HEK293 (cell line): ENCODE results near the gene SYTL2.

Source experiments
- CTCF ChIA-PET: fragments of 350-600 bp; formaldehyde crosslinking; extraction: SDS; loops from one replicate; lab custom pipeline; 2021; ENCODE audit warnings: antibody characterized with exemption; lab: Yijun Ruan, JAX
- POLR2A ChIA-PET: fragments of 300-600 bp; formaldehyde crosslinking; extraction: SDS; loops from one replicate; lab custom pipeline; 2020; ENCODE audit warnings: antibody characterized with exemption, inconsistent platforms; lab: Yijun Ruan, JAX
- H3K27ac ChIP-seq: fragments of 200-500 bp; sonication (Bioruptor generic); 2 replicates; pipeline ENCODE4 v1.5.1; 2014; ENCODE audit warnings: low read depth, low read length, control low read depth, inconsistent platforms; ENCODE audit errors: extremely low read depth
- H3K36me3 ChIP-seq, 2 experiments: fragments of 200-500 bp in 1 of 2; sonication (Bioruptor generic) in 1 of 2; 1 replicate in 1 of 2; 2 replicates in 1 of 2; pipeline ENCODE4 v1.5.1; 2014 to 2017; ENCODE audit warnings: inconsistent platforms in 2 of 2, low read length in 2 of 2; ENCODE audit not compliant: control insufficient read depth in 2 of 2, insufficient read depth in 1 of 2
- H3K4me1 ChIP-seq: fragments of 200-500 bp; sonication (Bioruptor generic); 2 replicates; pipeline ENCODE4 v1.5.1; 2014; ENCODE audit warnings: mild to moderate bottlenecking, low read length, inconsistent platforms; ENCODE audit not compliant: control insufficient read depth, insufficient read depth
- H3K4me3 ChIP-seq: 2 replicates; pipeline ENCODE4 v1.5.1; 2011; ENCODE audit warnings: low read depth, mild to moderate bottlenecking, control low read depth, low read length, moderate library complexity
- H3K9me3 ChIP-seq: fragments of 200-500 bp; sonication (Bioruptor generic); 2 replicates; pipeline ENCODE4 v1.5.1; 2014; ENCODE audit warnings: low read depth, low read length, inconsistent platforms; ENCODE audit not compliant: control insufficient read depth, insufficient read depth
- HOXD13 ChIP-seq: sonication (generic); formaldehyde crosslinking; IDR thresholded peaks from 2 replicates; pipeline ENCODE4 v1.8.0; 2022; ENCODE audit warnings: missing genetic modification reagents, borderline replicate concordance
- SCRT2 ChIP-seq: fragments of 450-650 bp; formaldehyde crosslinking; IDR thresholded peaks from 2 replicates; pipeline ENCODE4 v1.5.1; 2016; ENCODE audit warnings: missing biosample characterization, missing genetic modification characterization
- ZBTB21 ChIP-seq: fragments of 450-650 bp; formaldehyde crosslinking; IDR thresholded peaks from 2 replicates; pipeline ENCODE4 v1.5.1; 2017; ENCODE audit warnings: missing biosample characterization, missing genetic modification characterization
- ZFHX2 ChIP-seq: fragments of 450-650 bp; formaldehyde crosslinking; conservative IDR thresholded peaks from 2 replicates; pipeline ENCODE4 v1.5.1; 2016; ENCODE audit warnings: missing biosample characterization, missing genetic modification characterization
- ZNF114 ChIP-seq: fragments of 450-650 bp; formaldehyde crosslinking; IDR thresholded peaks from 2 replicates; pipeline ENCODE4 v1.5.0; 2017; ENCODE audit warnings: missing biosample characterization, missing genetic modification characterization
- ZNF16 ChIP-seq: fragments of 450-650 bp; formaldehyde crosslinking; IDR thresholded peaks from 2 replicates; pipeline ENCODE4 v1.5.1; 2016; ENCODE audit warnings: low read depth, missing biosample characterization, missing genetic modification characterization
- ZNF221 ChIP-seq: fragments of 450-650 bp; formaldehyde crosslinking; IDR thresholded peaks from 2 replicates; pipeline ENCODE4 v1.5.1; 2017; ENCODE audit warnings: missing biosample characterization, missing genetic modification characterization, borderline replicate concordance
- ZNF239 ChIP-seq: fragments of 450-650 bp; formaldehyde crosslinking; IDR thresholded peaks from 2 replicates; pipeline ENCODE4 v1.5.1; 2016; ENCODE audit warnings: missing biosample characterization, missing genetic modification characterization
- ZNF248 ChIP-seq: fragments of 450-650 bp; formaldehyde crosslinking; IDR thresholded peaks from 2 replicates; pipeline ENCODE4 v1.5.1; 2017; ENCODE audit warnings: missing biosample characterization, missing genetic modification characterization
- ZNF350 ChIP-seq: fragments of 450-650 bp; formaldehyde crosslinking; IDR thresholded peaks from 2 replicates; pipeline ENCODE4 v1.5.0; 2017; ENCODE audit warnings: missing biosample characterization, mild to moderate bottlenecking, missing genetic modification characterization
- ZNF544 ChIP-seq: fragments of 450-650 bp; formaldehyde crosslinking; IDR thresholded peaks from 2 replicates; pipeline ENCODE4 v1.5.0; 2017; ENCODE audit warnings: missing biosample characterization, missing genetic modification characterization
- ZNF558 ChIP-seq: fragments of 450-650 bp; formaldehyde crosslinking; IDR thresholded peaks from 2 replicates; pipeline ENCODE4 v1.5.1; 2016; ENCODE audit warnings: missing biosample characterization, missing genetic modification characterization
- ZNF621 ChIP-seq: fragments of 450-650 bp; formaldehyde crosslinking; IDR thresholded peaks from 2 replicates; pipeline ENCODE4 v1.5.1; 2017; ENCODE audit warnings: missing biosample characterization, missing genetic modification characterization
- ZNF623 ChIP-seq: fragments of 450-650 bp; formaldehyde crosslinking; IDR thresholded peaks from 2 replicates; pipeline ENCODE4 v1.5.1; 2016; ENCODE audit warnings: missing biosample characterization, missing genetic modification characterization
- ZNF654 ChIP-seq: fragments of 450-650 bp; formaldehyde crosslinking; IDR thresholded peaks from 2 replicates; pipeline ENCODE4 v1.5.1; 2016; ENCODE audit warnings: low read depth, missing biosample characterization, missing genetic modification characterization
- ZNF768 ChIP-seq: fragments of 450-650 bp; formaldehyde crosslinking; IDR thresholded peaks from 2 replicates; pipeline ENCODE4 v1.5.1; 2018; ENCODE audit warnings: missing biosample characterization, mild to moderate bottlenecking, missing genetic modification characterization
- ZNF830 ChIP-seq: fragments of 450-650 bp; IDR thresholded peaks from 2 replicates; pipeline ENCODE4 v1.5.0; 2018; ENCODE audit warnings: missing biosample characterization, missing genetic modification characterization, low read depth, mild to moderate bottlenecking, moderate library complexity
- TF ChIP-seq, protein P1 (sequence below): fragments of 450-650 bp; formaldehyde crosslinking; IDR thresholded peaks from 2 replicates; pipeline ENCODE4 v1.5.1; 2016; ENCODE audit warnings: missing biosample characterization, missing genetic modification characterization
- TF ChIP-seq, protein P2 (sequence below): fragments of 450-650 bp; formaldehyde crosslinking; IDR thresholded peaks from 2 replicates; pipeline ENCODE4; 2016; ENCODE audit warnings: missing biosample characterization, missing genetic modification characterization
- TF ChIP-seq, protein P3 (sequence below): fragments of 450-650 bp; formaldehyde crosslinking; IDR thresholded peaks from 2 replicates; pipeline ENCODE4 v1.5.1; 2016; ENCODE audit warnings: missing biosample characterization, missing genetic modification characterization

SYTL2 gene

GRCh38 chr11:85848556-85848955, 37.6 kb upstream of the SYTL2 start:
- Histone ChIP-seq H3K4me3 (no peak overlapping the region), H3K36me3 (no peaks in the 10 kb centered on the region), H3K4me1 (no peaks in the 10 kb centered on the region), H3K9me3 (no peaks in the 10 kb centered on the region), H3K27ac (no peak overlapping the region)
- POLR2A ChIA-PET: no interaction called here
- TF ChIP-seq ZNF221 (no peak), ZNF768 (tag by site-specific recombination) (no peak), ZNF350 (tag by site-specific recombination) (no peak), ZNF16 (tag by site-specific recombination) (no peak), HOXD13 (CRISPR knock-in tag) (no peak), ZNF654 (no peak), ZNF544 (tag by site-specific recombination) (no peak), ZBTB21 (no peak), ZNF239 (tag by site-specific recombination) (no peak), ZFHX2 (tag by site-specific recombination) (no peak), ZNF623 (tag by site-specific recombination) (no peak)
- TF ChIP-seq, protein P1, sequence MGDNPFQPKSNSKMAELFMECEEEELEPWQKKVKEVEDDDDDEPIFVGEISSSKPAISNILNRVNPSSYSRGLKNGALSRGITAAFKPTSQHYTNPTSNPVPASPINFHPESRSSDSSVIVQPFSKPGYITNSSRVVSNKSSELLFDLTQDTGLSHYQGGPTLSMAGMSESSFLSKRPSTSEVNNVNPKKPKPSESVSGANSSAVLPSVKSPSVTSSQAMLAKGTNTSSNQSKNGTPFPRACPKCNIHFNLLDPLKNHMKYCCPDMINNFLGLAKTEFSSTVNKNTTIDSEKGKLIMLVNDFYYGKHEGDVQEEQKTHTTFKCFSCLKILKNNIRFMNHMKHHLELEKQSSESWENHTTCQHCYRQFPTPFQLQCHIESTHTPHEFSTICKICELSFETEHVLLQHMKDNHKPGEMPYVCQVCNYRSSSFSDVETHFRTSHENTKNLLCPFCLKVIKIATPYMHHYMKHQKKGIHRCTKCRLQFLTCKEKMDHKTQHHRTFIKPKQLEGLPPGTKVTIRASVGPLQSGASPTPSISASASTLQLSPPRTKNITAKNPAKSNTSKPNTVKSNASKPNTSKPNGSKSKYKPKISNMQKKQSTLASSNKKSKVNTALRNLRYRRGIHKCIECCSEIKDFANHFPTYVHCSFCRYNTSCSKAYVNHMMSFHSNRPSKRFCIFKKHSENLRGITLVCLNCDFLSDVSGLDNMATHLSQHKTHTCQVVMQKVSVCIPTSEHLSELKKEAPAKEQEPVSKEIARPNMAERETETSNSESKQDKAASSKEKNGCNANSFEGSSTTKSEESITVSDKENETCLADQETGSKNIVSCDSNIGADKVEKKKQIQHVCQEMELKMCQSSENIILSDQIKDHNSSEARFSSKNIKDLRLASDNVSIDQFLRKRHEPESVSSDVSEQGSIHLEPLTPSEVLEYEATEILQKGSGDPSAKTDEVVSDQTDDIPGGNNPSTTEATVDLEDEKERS (tag by site-specific recombination): no peak
- CTCF ChIA-PET: no interaction called here

GRCh38 chr11:85848006-85848405, 37.1 kb upstream of the SYTL2 start:
- TF ChIP-seq ZNF621 (tag by site-specific recombination) (no peak), ZNF114 (tag by site-specific recombination) (no peak), ZNF830 (tag by site-specific recombination) (no peak), ZNF248 (tag by site-specific recombination) (no peak), ZNF558 (tag by site-specific recombination) (no peak), SCRT2 (tag by site-specific recombination) (no peak)
- TF ChIP-seq, protein P2, sequence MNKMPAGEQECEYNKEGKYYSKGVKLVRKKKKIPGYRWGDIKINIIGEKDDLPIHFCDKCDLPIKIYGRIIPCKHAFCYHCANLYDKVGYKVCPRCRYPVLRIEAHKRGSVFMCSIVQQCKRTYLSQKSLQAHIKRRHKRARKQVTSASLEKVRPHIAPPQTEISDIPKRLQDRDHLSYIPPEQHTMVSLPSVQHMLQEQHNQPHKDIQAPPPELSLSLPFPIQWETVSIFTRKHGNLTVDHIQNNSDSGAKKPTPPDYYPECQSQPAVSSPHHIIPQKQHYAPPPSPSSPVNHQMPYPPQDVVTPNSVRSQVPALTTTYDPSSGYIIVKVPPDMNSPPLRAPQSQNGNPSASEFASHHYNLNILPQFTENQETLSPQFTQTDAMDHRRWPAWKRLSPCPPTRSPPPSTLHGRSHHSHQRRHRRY (tag by site-specific recombination): no peak
- TF ChIP-seq, protein P3, sequence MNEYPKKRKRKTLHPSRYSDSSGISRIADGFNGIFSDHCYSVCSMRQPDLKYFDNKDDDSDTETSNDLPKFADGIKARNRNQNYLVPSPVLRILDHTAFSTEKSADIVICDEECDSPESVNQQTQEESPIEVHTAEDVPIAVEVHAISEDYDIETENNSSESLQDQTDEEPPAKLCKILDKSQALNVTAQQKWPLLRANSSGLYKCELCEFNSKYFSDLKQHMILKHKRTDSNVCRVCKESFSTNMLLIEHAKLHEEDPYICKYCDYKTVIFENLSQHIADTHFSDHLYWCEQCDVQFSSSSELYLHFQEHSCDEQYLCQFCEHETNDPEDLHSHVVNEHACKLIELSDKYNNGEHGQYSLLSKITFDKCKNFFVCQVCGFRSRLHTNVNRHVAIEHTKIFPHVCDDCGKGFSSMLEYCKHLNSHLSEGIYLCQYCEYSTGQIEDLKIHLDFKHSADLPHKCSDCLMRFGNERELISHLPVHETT (tag by site-specific recombination): no peak

More at GRCh38 chr11:85848006-85848405, 37.1 kb upstream of the SYTL2 start:
- ChIA-PET POLR2A (no interaction called here), CTCF (interaction anchor here (0.7 kb wide), 1 partner anchor 256 kb away, joined by 3 read pairs; no protein-coding TSS in a partner anchor)
- no peaks in the 10 kb centered on the region for H3K36me3 ChIP-seq
- no peaks in the 10 kb centered on the region for H3K4me1 ChIP-seq
- no peak overlapping the region for H3K4me3 ChIP-seq
- no peaks in the 10 kb centered on the region for H3K9me3 ChIP-seq
- H3K27ac ChIP-seq: no peak overlapping the region
